Measurements from ENCODE around the gene LBR.

- no peak for TF ChIP-seq POLR2AphosphoS5 (IDR thresholded peaks at IDR 0.05; ENCODE audit: insufficient read depth in 1 of 2, low read depth in 1 of 2)
- TF ChIP-seq, protein P1, sequence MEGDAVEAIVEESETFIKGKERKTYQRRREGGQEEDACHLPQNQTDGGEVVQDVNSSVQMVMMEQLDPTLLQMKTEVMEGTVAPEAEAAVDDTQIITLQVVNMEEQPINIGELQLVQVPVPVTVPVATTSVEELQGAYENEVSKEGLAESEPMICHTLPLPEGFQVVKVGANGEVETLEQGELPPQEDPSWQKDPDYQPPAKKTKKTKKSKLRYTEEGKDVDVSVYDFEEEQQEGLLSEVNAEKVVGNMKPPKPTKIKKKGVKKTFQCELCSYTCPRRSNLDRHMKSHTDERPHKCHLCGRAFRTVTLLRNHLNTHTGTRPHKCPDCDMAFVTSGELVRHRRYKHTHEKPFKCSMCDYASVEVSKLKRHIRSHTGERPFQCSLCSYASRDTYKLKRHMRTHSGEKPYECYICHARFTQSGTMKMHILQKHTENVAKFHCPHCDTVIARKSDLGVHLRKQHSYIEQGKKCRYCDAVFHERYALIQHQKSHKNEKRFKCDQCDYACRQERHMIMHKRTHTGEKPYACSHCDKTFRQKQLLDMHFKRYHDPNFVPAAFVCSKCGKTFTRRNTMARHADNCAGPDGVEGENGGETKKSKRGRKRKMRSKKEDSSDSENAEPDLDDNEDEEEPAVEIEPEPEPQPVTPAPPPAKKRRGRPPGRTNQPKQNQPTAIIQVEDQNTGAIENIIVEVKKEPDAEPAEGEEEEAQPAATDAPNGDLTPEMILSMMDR (IDR thresholded peaks at IDR 0.05) = no peak
- TF ChIP-seq POLR2A (IDR thresholded peaks at IDR 0.05) = no peak
Measured at GRCh38 chr1:225418059-225418458, 9.8 kb downstream of the LBR start.
